GM19099 (cell line): Measurements from ENCODE around the gene COL6A2.

ENCODE experiments used
- POLR2A ChIP-seq: IDR thresholded peaks from 3 replicates; pipeline ENCODE4 v1.6.1; 2011; ENCODE audit warnings: low read depth; ENCODE audit not compliant: insufficient read length; ENCODE audit errors: extremely low read depth

COL6A2 gene

DNA sequence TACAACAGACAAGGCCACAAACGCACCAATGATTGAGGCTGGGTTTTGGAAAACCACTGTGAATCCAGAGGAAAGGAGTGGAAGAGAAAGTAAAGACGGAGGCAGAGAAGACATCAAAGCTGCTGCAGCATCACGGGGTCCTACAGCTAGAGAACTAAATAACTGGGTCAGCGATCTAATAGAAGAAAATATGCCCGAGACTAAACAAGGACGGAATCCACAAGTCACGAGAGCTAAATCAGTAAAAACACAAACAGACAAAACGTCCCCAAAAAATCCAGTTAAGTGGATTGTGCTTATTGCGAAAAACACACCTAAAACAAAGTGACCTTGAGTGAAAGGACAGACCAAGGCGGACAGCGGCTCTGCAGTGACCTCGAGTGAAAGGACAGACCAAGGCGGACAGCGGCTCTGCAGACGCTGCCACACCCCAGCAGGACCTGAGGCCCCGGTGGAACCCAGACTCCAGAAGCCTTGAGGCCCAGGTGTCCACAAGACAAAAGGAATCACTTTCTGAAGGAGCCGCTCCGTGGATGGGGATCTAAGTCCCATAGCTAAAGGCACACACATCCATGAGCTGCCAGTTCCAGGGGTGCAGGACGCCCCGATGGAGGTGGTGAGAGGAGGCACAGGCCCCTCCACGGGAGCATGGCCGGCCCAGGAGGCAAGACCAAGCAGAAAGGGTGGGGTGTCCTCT, 51.4 kb downstream of the COL6A2 start:
- no peak for TF ChIP-seq POLR2A

DNA sequence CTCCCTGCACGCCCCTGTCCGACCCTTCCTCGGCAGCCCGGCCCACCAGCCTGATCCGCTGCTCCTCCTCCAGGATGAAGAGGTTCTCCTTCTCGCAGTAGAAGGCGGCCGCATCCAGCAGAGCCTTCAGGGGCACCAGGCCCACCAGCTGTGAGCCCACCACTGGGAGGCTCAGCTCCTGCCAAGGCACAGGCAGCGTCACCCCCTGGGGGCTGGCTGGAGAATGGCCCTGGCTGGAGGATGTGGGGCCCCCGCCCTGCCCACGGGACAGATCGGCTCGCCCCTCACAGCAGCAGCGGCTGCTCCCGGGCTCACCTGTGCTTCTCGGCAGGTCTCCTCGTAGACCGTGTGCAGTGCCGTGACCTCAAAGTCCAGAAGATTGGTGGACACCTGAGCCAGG, 52.2 kb downstream of the COL6A2 start:
- TF ChIP-seq POLR2A = no peak

DNA sequence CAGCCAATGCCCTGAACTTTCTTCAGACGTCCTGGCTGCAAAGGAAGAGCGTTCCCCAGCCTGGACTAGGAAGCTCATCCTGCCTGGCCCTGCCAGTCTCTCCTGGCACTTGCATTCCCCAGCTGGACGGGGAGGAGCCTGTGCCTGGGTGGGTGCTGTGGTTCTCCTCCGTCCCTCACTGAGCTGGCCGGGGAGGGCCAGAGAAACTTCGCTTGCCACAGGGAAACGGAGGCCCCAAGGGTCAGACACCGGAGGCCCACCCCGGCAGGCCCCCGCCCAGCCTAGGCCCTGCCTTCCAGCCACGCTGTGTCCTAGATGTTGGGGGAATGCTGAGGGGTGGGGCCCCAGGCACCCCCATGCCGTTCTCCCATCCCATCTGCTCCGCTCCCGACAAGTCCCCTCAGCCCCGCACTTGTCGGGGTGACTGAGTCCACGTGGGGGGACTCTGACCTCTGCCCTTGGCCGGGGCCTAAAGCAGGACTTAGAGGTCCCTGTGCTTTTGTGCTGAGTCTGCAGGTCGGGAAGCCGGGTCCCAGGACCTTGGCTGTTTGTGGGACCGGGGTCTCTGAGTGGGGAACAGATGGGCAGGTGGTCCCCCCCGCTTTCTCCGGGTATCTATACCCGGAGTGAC, 52.7 kb downstream of the COL6A2 start:
- no peak for TF ChIP-seq POLR2A

DNA sequence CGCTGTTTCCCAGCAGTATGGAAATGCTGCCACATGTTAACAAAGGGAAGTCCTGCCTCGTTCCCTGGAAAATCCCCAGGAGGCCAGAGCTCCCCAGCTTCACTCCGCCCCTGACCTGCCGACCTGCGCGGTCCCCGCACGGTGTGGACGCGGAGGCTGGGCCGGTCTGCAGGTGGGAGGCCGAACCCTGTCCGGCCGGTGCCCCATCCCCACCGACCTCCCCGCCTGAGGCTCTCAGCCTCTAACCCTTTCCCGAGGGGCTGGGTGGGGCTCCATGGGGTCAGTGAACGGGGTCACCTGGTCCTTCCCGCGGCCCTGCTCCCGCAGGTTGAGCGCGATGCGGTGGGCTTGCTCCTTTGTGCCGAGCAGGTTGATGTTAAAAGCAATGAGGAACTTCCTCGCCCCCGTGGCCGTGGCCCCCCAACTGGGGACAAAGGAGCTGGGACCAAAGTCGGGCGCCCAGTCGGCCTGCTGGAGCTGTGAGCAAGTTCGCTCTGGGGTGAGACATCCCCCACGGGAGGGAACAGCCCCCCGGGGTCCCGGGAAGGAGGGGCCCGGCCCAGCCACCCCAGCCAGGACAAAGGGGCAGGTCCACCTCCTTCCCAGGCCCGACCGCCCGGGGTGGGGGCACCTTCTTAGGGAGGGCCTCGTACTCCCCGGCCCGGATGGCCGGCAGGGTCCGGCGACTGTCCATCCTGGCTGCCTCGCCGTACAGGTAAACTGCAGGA, 53.5 kb downstream of the COL6A2 start:
- TF ChIP-seq POLR2A = no peak

DNA sequence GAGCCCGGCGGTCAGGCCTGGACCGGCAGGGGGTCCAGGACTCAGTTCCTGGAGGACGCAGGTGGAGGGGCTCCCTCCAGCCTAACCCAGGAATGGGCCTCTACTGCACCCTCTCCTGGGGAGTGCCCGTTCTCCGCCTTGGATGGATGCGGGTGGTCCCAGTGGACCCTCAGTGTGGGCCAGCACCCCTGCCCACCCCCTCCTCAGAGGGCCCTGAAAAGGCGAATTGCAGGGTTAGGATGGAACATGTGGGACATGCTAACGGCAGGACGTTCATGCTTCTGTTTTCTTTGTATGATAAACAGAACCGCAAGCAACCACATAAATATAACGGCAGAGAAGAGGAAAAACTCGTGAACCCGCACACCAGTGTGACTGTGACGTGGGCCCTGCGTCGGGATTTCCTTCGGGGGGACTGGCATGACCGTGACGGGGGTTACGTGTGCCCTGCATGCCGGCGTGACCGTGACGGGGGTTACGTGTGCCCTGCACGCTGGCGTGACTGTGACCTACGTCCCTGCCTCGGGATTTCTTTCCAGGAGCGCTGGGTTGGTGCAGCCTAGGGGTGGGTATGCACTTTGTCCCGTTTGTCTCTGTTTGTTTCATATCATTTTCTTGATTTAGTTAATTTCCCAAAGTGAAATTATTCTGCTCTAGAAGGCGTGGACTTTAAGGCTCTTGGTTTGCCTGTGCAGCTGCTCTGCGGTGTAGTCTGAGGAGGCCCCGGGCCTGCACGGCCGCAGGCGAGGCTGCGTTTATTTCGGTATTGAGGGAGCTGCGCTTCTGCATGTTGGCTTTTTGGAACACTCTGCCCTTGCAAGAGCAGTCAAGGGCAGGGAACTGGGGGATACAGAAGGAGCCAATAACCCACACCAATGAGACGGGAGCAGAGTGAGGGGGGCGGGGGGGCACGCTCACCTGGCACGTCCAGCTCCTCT, 54.3 kb downstream of the COL6A2 start:
- no peak for TF ChIP-seq POLR2A

DNA sequence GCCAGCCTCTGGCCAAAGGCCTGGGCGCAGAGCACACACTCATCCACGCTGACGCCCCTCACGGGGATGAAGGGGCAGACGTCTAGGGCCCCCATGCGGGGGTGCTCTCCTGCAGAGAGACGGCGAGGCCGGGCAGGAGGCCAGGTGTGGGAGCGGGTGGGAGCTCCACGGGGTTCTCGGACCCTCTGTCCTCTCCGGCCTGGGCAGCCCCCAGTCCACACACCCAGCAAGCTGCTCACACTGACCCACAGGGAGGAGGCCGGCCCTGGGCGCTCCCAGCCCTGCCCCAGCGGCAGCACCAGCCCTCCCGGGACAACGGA, 55.0 kb downstream of the COL6A2 start:
- no peak for TF ChIP-seq POLR2A

DNA sequence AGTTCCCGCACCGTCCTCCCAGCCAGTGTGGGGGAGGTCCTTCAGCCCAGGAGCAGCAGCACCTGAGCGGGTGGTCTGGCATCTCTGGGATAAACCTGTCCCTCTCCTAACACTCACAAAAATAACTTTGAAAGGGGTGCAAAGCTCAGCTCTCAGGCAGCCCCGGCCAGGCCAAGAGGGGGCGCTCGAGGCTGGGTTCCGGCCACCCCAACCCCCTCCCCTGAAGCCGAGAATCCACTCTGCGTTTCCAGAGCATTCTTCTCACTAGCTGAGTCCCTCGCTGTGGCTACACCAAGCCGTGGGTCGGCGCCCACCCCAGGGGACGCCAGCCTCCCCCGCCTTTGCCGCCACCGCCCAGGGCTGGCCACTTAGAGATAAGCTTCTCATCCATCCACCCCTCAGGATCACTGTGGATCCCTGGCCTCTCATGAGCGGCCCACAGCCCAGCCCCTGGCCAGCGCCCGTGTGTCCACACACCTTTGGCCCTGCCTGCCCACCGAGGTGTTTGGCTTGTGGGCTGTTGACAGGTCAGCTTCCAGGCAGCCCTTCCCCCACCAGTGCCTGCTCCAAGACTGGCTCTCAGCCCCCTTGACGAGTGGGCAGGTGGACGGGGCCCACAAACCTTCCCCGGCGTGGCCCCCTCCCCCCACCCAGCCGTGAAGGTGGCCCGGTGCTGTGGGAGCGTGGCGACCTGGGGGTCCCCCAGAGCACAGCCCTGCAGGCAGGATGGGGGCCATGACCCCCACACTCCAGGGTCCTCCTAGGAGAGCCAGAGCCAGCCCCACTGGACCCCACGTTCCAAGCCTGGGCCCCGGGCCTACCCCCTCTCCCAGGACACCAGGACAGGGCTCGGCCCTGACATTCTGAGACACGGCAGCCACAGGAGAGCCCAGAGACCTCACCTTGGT, 55.6 kb downstream of the COL6A2 start:
- TF ChIP-seq POLR2A = no peak

DNA sequence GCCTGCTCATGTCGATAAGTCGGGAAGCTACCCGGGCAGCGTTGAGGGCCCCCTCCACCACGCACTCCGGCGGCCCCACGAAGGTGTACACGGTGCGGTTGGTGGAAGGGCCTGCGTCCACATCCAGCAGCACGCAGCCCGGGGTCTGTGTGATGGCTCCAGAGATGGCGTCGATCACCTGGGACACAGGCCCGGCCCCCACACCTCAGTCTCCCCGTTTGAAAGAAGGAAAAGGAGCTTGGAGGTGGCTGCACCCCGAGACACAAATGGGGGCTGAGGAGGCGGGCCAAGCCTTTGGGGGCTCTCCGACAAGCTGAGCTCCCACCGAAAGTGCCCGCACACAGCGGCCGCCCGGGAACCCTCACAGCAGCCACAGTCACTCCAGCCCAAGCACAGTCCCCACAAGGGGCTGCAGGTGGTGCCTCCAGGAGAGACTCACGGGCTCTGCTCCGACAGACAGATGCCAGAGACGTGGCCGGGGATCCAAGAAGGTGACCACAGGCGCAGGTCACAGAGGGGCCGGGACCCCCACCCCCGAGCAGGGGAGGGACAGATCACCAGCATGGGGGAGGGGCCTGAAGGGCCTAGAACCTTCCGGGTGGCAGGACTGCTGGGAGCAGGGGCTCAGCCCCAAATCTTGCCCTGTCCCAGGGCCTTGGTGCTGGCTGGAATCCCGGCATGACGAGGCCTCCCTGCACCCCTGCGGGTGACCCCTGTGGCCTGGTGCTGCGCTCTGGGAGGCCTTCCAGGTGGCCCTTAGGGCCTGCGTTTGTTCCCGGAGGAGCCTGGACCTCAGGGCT, 56.4 kb downstream of the COL6A2 start:
- TF ChIP-seq POLR2A = no peak

DNA sequence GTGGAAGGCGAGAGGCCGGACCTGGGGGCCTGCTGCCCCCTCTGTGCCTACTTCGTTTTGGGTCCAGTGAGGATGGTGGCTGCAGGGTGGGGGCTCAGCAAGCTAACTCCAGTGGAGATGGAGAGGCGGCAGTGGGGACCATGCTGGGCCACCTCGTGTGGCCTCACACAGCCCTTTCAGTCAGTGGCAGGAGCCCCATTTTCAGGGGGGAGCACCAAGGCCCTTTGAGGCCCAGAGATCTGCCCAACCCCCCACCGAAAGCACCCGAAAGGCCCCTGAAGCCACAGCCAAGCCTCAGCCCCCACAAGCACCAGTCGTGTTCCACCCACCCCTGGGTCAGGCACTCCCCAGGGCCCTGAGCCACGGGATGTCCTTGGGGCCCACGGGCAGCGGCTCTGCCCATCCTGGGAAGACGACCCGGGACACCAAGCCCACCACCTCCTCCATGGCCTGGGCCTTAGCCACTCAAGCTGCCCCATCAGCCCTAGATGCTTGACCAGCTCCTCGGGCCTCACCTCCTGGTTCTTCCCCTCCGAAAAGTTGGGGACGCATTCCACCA, 57.1 kb downstream of the COL6A2 start:
- TF ChIP-seq POLR2A = no peak

DNA sequence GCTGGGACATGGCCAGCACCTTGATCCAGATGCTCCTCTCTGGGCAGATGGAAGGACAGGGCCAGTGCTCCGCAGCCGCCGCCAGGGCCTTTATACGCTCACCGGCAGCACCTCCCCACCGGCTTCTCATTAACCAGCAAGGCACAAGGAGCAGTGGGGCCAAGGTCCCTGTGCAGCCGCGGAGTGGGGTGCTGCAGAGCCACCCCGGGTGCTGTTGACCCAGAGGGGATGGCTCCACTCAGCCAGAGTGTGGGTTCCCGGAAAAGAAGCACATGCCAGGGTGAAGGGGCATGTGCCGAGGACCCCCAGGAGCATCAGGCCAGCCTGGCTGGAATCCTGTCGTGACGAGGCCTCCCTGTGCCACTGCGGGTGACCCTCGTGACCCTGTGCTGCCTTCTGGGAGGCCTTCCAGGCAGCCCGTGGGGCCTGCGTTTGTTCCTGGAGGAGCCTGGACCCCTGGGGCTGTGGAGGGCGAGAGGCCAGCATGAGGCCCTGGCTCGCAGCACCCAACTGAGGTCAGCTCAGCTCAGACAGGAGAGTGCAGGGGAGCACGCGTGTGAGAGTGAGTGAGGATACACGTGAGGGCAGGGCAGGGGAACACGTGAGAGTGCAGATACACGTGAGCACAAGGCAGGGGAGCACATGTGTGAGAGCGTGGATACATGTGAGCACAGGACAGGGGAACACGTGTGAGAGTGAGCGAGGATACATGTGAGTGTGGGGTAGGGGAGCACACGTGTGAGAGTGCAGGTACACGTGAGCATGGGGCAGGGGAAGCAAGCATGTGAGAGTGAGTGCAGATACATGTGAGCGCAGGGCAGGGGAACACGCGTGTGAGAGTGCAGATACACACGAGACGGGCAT, 57.8 kb downstream of the COL6A2 start, which contains the start of gene FTCD:
Gene FTCD, minus strand, starts transcription at position 66 of the 864 bp plus-strand sequence. Its CDS starts 56 bp downstream, at position 10.
- TF ChIP-seq POLR2A = no peak

DNA sequence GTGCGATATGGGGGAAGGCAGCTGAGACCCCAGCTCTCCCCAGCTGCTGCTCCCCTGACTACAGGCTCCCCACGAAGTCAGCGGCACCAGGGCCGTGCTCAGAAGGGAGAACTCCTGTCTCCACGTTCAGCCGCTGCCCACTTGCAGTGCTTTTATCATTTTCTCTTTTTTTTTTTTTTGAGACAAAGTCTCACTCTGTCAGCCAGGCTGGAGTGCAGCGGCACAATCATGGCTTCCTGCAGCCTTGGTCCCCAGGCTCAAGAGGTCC, 58.4 kb downstream of the COL6A2 start:
- TF ChIP-seq POLR2A = no peak

DNA sequence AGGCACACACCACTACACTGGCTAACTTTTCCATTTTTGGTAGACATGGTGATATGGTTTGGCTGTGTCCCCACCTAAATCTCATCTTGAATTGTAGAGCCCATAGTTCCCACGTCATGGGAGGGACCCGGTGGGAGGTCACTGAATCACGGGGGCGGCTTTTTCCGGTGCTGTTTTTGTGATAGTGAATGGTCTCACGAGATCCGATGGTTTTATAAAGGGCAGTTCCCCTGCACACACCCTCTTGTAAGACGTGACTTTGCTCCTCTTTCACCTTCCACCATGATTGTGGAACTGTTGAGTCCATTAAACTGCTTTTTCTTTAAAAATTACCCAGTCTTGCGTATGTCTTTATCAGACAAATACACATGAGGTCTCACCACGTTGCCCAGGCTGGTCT, 58.8 kb downstream of the COL6A2 start:
- TF ChIP-seq POLR2A = no peak

DNA sequence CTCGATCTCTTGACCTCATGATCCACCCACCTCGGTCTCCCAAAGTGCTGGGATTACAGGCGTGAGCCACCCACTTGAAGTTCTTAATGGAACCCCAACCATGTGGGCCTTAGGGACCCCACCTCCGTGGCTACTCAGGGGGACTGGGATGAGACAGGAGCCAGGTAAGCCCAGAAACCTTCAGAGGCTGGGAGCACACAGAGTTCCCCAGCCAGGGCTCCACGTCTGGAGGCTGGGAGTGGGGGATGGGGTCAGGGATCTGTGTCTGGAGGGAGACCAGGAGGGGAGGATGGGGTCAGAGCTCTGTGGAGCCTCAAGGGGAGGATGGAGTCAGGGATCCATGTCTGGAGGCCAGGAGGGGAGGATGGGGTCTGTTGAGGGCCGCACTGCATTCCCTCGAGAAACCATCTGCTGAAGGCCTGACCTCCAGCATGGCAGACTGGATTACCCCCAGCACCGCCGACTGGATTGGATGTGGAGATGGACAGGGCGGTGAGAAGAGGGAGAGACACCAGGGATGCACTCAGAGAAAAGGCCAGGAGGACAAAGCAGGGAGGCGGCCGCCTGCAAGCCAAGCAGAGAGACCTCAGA, 59.6 kb downstream of the COL6A2 start:
- no peak for TF ChIP-seq POLR2A
